NCI-H82 treated with DMSO at 0.1 percent for 48 hours (cell line): Measurements from ENCODE around the gene PCLAF.
"Not testable (repeated sequence)": the region's sequence is repeated elsewhere in the genome, so short reads cannot be mapped to it uniquely, and the experiment has no call there.

Experiments
- DNase-seq: peaks from one replicate; lab custom pipeline; 2025; ENCODE audit not compliant: unreplicated experiment; lab: John Stamatoyannopoulos, UW

PCLAF gene, protein sequence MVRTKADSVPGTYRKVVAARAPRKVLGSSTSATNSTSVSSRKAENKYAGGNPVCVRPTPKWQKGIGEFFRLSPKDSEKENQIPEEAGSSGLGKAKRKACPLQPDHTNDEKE

DNA sequence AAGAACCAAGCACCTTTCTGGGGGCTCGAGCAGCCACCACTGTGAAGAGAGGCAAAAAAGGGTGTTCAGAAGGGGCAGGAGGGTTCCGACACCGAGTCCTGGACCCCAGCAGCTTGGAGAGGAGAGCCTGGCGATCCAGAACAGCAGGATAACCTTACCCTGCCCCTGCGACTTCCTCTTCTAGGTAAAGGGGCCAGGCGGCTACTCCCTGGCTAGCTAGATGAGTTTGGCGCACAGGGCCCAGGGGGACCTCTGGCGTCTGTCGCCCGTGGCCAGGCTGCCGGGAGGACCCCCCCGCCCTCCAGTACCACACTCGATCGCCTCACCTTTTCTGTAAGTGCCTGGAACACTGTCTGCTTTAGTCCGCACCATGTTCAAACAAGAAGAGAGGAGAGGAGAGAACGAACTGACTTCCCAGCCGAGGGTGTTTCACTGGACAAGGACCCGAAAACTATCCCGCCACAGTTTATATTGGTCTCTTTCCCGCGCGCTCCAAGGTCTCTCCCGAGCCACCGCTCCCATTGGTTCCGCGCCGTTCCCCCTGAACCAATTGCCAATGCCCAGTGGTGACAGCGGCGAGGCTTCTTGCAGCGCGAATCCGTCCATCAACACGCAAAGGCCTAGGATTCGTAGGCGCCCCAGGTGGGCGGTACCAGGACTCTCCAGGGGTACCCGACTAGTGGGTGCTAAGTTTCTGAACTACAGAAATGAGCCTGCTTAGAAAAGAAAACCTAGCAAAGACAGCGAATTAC lies at the start of gene PCLAF:
PCLAF (minus strand) TSS at position 442 of the 752 bp plus-strand sequence; CDS start at position 372, 70 bp downstream.
- peak; percentile 94 for DNase-seq

- DNase-seq: peak; percentile 21
Measured at GRCh38 chr15:64430000-64430735, 48.9 kb upstream of the PCLAF start.

DNA sequence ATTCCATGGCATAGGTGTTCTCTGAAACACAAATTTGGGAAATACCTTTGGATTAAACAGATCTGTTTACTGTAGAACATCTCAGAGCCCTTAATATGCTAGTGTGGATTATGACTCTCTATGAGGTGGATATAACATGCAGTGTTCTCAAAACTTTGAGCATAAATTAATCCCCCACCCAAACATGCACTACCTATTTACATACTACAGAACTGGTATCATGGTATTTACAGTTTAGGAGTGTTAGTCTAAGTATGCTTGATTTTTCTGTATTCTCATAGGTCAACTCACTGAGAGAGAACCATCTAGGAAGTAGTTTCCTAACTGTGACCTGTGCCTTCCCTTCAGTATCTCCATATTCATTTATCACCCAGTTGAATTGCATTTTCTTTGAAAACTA lies 48.2 kb upstream of the PCLAF start:
- no peak for DNase-seq

- DNase-seq: no peak
Measured at GRCh38 chr15:64426845-64427465, 45.7 kb upstream of the PCLAF start.

DNA sequence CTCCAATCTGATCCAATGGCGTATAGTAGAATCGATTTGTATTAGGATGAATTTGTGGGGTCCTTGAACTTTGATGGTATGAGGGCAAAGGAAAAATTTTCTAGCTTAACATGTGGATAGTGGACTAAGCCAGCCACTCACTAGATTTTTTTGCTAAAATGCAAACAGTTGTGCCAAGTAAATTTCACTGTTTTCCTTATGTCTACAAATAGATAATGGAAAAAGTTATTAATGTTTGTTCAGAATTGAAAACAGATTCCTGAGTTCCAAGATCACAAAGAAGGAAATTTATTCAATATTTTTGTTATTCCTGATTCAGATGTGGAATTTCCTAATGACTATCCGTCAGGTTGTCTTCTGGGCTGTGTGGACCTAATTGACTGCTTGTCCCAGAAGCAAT lies 44.0 kb upstream of the PCLAF start:
- no peak for DNase-seq

- DNase-seq: no peak
Measured at GRCh38 chr15:64423970-64424369, 42.7 kb upstream of the PCLAF start.

GRCh38 chr15:64422697-64423096 lies 41.5 kb upstream of the PCLAF start:
- no peak for DNase-seq

GRCh38 chr15:64412216-64412615 lies 31.0 kb upstream of the PCLAF start:
- no peak for DNase-seq

GRCh38 chr15:64400583-64400982 lies 19.3 kb upstream of the PCLAF start:
- DNase-seq: no peak

- DNase-seq: no peak
Measured at GRCh38 chr15:64398575-64398974, 17.3 kb upstream of the PCLAF start.

GRCh38 chr15:64396789-64397188 lies 15.5 kb upstream of the PCLAF start:
- no peak for DNase-seq

DNA sequence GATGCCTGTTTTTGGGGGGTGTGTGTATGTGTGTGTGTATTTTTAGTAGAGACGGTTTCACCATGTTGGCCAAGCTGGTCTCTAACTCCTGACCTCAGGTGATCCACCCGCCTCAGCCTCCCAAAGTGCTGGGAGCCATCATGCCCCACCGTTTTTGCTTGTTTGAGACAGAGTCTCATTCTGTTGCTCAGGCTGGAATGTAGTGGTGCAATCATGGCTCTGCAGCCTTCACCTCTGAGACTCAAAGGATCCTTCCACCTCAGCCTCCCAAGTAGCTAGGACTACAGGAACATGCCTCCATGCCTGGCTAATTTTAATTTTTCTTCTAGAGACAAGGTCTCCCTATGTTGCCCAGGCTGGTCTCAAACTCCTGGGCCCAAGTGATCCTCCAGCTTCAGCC lies 11.2 kb upstream of the PCLAF start:
- not testable (repeated sequence) for DNase-seq

- no peak for DNase-seq
Measured at GRCh38 chr15:64389036-64389435, 7.8 kb upstream of the PCLAF start.

DNA sequence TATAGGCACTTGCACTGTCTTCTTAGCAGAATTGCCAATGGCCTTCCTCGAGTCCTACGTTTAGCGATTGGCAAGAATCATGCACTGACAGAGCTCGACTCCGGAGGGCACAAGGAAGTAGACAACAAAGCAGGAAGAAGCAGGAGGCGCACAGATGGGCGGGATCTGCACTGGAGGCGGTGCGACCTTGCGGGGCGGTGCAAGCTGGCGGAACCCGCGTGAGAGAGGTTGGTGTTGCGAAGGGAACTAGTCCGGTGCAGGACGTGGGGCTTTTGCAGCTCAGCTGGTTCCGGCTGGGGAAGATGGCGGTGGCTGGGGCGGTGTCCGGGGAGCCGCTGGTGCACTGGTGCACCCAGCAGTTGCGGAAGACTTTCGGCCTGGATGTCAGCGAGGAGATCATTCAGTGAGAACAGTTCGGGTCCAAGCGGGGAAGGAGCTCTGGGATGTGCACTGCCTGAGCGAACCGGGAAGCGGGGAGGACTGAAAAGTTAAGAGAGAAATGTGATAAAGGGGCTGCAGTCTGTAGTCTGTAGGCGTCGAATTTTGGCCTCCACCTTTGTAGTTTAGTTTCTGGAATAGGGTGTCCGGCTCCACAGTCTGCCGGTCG lies 6.4 kb upstream of the PCLAF start, which contains the start of gene TRIP4:
TRIP4 (plus strand) TSS at position 275 of the 607 bp plus-strand sequence; CDS start at position 303, 28 bp downstream.
- DNase-seq: peak; percentile 95

- no peak for DNase-seq
Measured at GRCh38 chr15:64386291-64386690, 5.0 kb upstream of the PCLAF start.

DNA sequence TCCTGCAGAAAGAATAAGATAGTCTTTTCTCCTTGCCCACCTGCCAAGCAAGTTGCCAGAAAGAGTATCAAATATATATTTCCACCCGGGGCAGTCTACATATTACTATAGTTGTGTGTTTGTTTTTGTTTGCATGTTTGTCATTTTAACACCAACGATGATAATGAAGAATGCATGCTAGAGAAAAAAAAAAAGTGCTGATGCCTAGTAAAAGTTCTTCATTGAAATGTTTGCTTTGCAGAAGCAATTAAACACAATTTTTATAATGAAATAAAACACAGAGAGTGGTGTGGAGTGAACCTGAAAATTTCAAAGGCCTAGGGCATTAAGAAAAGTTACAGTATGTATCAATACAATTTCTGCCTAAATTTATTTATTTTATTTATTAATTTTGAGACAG lies 2.5 kb upstream of the PCLAF start:
- DNase-seq: no peak

DNA sequence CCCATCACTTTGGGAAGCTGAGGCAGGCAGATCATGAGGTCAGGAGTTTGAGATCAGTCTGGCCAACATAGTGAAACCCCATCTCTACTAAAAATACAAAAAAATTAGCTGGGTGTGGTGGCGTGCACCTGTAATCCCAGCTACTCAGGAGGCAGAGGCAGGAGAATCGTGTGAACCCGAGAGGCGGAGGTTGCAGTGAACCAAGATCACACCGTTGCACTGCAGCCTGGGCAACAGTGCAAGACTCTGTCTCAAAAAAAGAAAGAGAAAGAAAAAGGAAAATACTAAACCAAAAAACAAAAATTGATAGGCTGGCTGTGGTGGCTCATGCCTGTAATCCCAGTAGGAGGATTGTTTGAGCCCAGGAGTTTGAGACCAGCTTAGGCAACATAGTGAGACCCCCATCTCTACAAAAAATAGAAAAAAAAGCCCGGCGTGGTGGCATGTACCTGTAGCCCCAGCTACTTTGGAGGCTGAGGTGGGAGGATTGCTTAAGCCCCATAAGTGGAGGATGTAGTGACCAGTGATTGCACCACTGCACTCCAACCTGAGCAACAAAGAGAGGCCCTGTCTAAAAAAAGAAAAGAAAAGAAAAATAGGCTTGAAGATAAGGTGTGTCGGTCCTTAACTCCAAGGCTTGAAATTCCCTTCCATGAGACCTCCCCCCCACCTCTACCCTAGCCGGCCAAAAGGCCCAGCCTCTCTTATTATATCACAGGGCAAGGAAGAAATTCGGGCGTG lies 941 bp downstream of the PCLAF start:
- not testable (repeated sequence) for DNase-seq

GRCh38 chr15:64379216-64379960 lies 1.9 kb downstream of the PCLAF start:
- DNase-seq: peak; percentile 83

DNA sequence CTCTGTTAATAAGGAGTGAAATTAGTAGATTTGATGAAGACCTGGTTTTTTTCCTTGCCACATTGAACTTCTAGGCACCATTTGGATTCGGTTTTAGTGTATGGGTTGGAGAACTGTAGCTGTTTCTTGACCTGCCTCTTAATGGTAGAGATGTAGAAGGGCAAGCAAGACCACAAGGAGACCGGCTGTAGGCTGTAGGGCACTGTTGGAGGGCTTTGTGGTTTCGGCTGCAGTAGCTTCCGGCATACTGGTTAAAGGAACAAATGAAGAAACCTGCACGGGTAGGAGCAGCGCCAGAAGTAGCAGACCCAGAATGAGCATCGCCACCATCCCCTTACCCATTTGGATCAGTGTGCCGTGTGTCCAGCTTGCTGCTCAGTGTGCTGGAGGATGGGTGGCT lies 7.9 kb downstream of the PCLAF start:
- no peak for DNase-seq

GRCh38 chr15:64371383-64371782 lies 9.9 kb downstream of the PCLAF start:
- not testable (repeated sequence) for DNase-seq
